ENCODE measurements around the gene ASPN. TPM values are rescaled to one million over a fixed set of nuclear protein-coding genes. Genes with fewer than 3 reads are reported as not detected.

Gene ASPN
- total and polyA plus RNA-seq, 7 experiments from 2014 or later = not detected

DNA sequence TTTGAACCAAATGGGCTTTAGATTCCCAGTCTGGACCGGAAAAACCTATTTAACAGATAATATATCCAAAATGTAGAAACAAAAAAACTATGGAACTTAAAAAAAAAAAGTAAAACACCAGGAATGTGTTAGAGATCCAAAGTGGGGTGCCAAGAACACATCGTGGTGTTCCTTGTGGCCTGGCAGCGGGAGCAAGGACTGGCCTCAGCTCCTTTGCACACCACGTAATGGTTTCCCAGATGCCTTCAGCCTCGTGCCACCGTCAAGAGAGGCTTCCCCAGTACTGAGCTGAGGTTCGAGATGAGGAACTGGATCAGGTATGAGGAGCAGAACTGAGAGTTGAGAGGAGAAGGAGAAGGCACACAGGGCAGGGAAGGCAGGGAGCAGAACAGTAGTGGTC is 3.5 kb downstream of the ASPN start:
- Histone ChIP-seq H3K4me3 (ENCODE audit: low read length) (no peak overlapping the region), H3K9me3 (ENCODE audit: control insufficient read depth in 2 of 3, low read length in 3 of 3) (no peaks in the 10 kb centered on the region), H3K4me1 (ENCODE audit: control insufficient read depth in 2 of 2, insufficient read depth in 2 of 2, low read length in 2 of 2) (no peaks in the 10 kb centered on the region), H3K27me3 (ENCODE audit: control insufficient read depth in 2 of 2, insufficient read depth in 2 of 2, low read length in 2 of 2) (no peaks in the 10 kb centered on the region), H3K36me3 (ENCODE audit: control insufficient read depth in 2 of 3, insufficient read depth in 3 of 3, low read length in 3 of 3) (no peaks in the 10 kb centered on the region), H3K27ac (ENCODE audit: low read depth, low read length) (no peak overlapping the region)
- intact Hi-C loops (cut with micrococcal nuclease) = no loop called here
- ChIA-PET POLR2A (no interaction called here), CTCF (no interaction called here)
- no peak overlapping the region for H3K27ac Mint-ChIP-seq
- H3K4me3 Mint-ChIP-seq = no peak overlapping the region
- H3K36me3 Mint-ChIP-seq = no peaks in the 10 kb centered on the region
- ATAC-seq (no peak), DNase-seq (no peak)
- no peaks in the 10 kb centered on the region for H3K27me3 Mint-ChIP-seq
- peaks cover 0 to 5% (median 0%) of the 10 kb centered on the region in 7 donors for H3K4me1 Mint-ChIP-seq
- no peaks in the 10 kb centered on the region for H3K9me3 Mint-ChIP-seq

- Mint-ChIP-seq H3K36me3 (no peaks in the 10 kb centered on the region), H3K27ac (no peak overlapping the region), H3K4me1 (peaks cover 0 to 5% (median 0%) of the 10 kb centered on the region in 7 donors), H3K27me3 (no peaks in the 10 kb centered on the region), H3K9me3 (no peaks in the 10 kb centered on the region), H3K4me3 (no peak overlapping the region)
- DNase-seq (no peak), ATAC-seq (no peak)
- Histone ChIP-seq H3K27ac (ENCODE audit: low read depth, low read length) (no peak overlapping the region), H3K36me3 (ENCODE audit: control insufficient read depth in 2 of 3, insufficient read depth in 3 of 3, low read length in 3 of 3) (no peaks in the 10 kb centered on the region), H3K4me3 (ENCODE audit: low read length) (no peak overlapping the region), H3K4me1 (ENCODE audit: control insufficient read depth in 2 of 2, insufficient read depth in 2 of 2, low read length in 2 of 2) (no peaks in the 10 kb centered on the region), H3K27me3 (ENCODE audit: control insufficient read depth in 2 of 2, insufficient read depth in 2 of 2, low read length in 2 of 2) (no peaks in the 10 kb centered on the region), H3K9me3 (ENCODE audit: control insufficient read depth in 2 of 3, low read length in 3 of 3) (no peaks in the 10 kb centered on the region)
- intact Hi-C loops (cut with micrococcal nuclease) = no loop called here
- POLR2A ChIA-PET = no interaction called here
- CTCF ChIA-PET = no interaction called here
Measured at GRCh38 chr9:92476962-92477361, 5.3 kb downstream of the ASPN start.

DNA sequence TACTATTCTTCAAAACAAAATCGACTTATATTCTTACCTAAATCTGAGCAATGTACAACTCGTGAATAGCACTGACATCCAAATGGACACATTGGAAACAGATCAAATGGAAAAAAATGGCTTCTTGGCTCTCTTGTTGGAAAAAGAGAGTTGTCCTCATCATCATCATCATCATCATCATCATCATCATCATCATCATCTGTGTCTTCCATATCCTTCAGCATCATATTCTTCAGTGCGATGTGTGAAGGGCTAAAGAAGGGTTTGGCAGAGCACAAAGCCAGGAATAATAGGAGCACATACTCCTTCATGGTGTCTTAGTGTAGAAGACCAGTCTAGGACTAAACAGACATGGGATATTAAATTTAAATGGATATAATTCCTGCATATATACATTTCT is 7.7 kb downstream of the ASPN start:
- no peak overlapping the region for H3K4me3 ChIP-seq (ENCODE audit: low read length)
- Mint-ChIP-seq H3K36me3 (no peaks in the 10 kb centered on the region), H3K9me3 (no peaks in the 10 kb centered on the region), H3K27ac (no peak overlapping the region), H3K27me3 (no peaks in the 10 kb centered on the region), H3K4me3 (no peak overlapping the region), H3K4me1 (no peaks in the 10 kb centered on the region)
- ATAC-seq = no peak
- ChIA-PET CTCF (no interaction called here), POLR2A (no interaction called here)
- no peak for DNase-seq
- H3K4me1 ChIP-seq (ENCODE audit: control insufficient read depth in 2 of 2, insufficient read depth in 2 of 2, low read length in 2 of 2) = no peaks in the 10 kb centered on the region
- intact Hi-C loops (cut with micrococcal nuclease) = no loop called here
- no peaks in the 10 kb centered on the region for H3K27me3 ChIP-seq (ENCODE audit: control insufficient read depth in 2 of 2, insufficient read depth in 2 of 2, low read length in 2 of 2)
- H3K27ac ChIP-seq (ENCODE audit: low read depth, low read length) = no peak overlapping the region
- no peaks in the 10 kb centered on the region for H3K36me3 ChIP-seq (ENCODE audit: control insufficient read depth in 2 of 3, insufficient read depth in 3 of 3, low read length in 3 of 3)
- no peaks in the 10 kb centered on the region for H3K9me3 ChIP-seq (ENCODE audit: control insufficient read depth in 2 of 3, low read length in 3 of 3)

DNA sequence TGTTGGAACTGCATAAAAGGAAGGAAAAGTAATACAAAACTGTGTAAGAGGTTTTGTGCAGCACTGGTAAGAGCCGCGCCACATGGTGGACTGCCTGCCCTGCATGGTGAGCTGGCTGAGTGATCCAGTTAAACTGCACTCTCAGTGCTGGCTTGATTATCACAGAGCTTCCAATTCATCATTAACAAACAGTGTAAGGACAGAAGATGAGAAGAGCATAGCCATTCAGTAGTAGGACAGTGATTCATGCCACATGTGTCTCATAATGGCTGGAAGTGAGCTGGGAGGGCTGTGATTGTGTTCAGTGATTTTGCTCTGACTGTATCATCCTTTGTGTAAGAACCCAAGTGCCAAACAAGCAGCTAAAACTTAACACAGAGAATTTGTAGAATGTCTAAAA is 14.1 kb downstream of the ASPN start:
- H3K27ac Mint-ChIP-seq = no peak overlapping the region
- Histone ChIP-seq H3K27ac (ENCODE audit: low read depth, low read length) (no peak overlapping the region), H3K4me1 (ENCODE audit: control insufficient read depth in 2 of 2, insufficient read depth in 2 of 2, low read length in 2 of 2) (no peaks in the 10 kb centered on the region), H3K4me3 (ENCODE audit: low read length) (no peak overlapping the region), H3K36me3 (ENCODE audit: control insufficient read depth in 2 of 3, insufficient read depth in 3 of 3, low read length in 3 of 3) (no peaks in the 10 kb centered on the region), H3K27me3 (ENCODE audit: control insufficient read depth in 2 of 2, insufficient read depth in 2 of 2, low read length in 2 of 2) (no peaks in the 10 kb centered on the region), H3K9me3 (ENCODE audit: control insufficient read depth in 2 of 3, low read length in 3 of 3) (no peaks in the 10 kb centered on the region)
- CTCF ChIA-PET = no interaction called here
- H3K4me1 Mint-ChIP-seq = no peaks in the 10 kb centered on the region
- H3K27me3 Mint-ChIP-seq = no peaks in the 10 kb centered on the region
- no peaks in the 10 kb centered on the region for H3K9me3 Mint-ChIP-seq
- DNase-seq (no peak), ATAC-seq (no peak)
- intact Hi-C loops (cut with micrococcal nuclease) = no loop called here
- no peak overlapping the region for H3K4me3 Mint-ChIP-seq
- no peaks in the 10 kb centered on the region for H3K36me3 Mint-ChIP-seq
- POLR2A ChIA-PET = no interaction called here

GRCh38 chr9:92467511-92467910 is 14.8 kb downstream of the ASPN start:
- Histone ChIP-seq H3K4me1 (ENCODE audit: control insufficient read depth in 2 of 2, insufficient read depth in 2 of 2, low read length in 2 of 2) (no peaks in the 10 kb centered on the region), H3K36me3 (ENCODE audit: control insufficient read depth in 2 of 3, insufficient read depth in 3 of 3, low read length in 3 of 3) (no peaks in the 10 kb centered on the region), H3K9me3 (ENCODE audit: control insufficient read depth in 2 of 3, low read length in 3 of 3) (no peaks in the 10 kb centered on the region), H3K27ac (ENCODE audit: low read depth, low read length) (no peak overlapping the region), H3K27me3 (ENCODE audit: control insufficient read depth in 2 of 2, insufficient read depth in 2 of 2, low read length in 2 of 2) (no peaks in the 10 kb centered on the region), H3K4me3 (ENCODE audit: low read length) (no peak overlapping the region)
- no peaks in the 10 kb centered on the region for H3K9me3 Mint-ChIP-seq
- H3K4me1 Mint-ChIP-seq = no peaks in the 10 kb centered on the region
- no peak overlapping the region for H3K27ac Mint-ChIP-seq
- no peaks in the 10 kb centered on the region for H3K36me3 Mint-ChIP-seq
- CTCF ChIA-PET = no interaction called here
- POLR2A ChIA-PET = no interaction called here
- ATAC-seq (no peak), DNase-seq (no peak)
- no peaks in the 10 kb centered on the region for H3K27me3 Mint-ChIP-seq
- intact Hi-C loops (cut with micrococcal nuclease) = no loop called here
- no peak overlapping the region for H3K4me3 Mint-ChIP-seq

GRCh38 chr9:92467041-92467440 is 15.3 kb downstream of the ASPN start:
- intact Hi-C loops (cut with micrococcal nuclease) = no loop called here

GRCh38 chr9:92463984-92464383 is 18.3 kb downstream of the ASPN start:
- intact Hi-C loops (cut with micrococcal nuclease) = no loop called here
- no peaks in the 10 kb centered on the region for H3K27me3 ChIP-seq (ENCODE audit: control insufficient read depth in 2 of 2, insufficient read depth in 2 of 2, low read length in 2 of 2)
- ChIA-PET CTCF (no interaction called here), POLR2A (no interaction called here)
- no peak overlapping the region for H3K4me3 ChIP-seq (ENCODE audit: low read length)
- H3K36me3 ChIP-seq (ENCODE audit: control insufficient read depth in 2 of 3, insufficient read depth in 3 of 3, low read length in 3 of 3) = no peaks in the 10 kb centered on the region
- H3K9me3 ChIP-seq (ENCODE audit: control insufficient read depth in 2 of 3, low read length in 3 of 3) = no peaks in the 10 kb centered on the region
- Mint-ChIP-seq H3K4me3 (no peak overlapping the region), H3K27ac (no peak overlapping the region), H3K27me3 (no peaks in the 10 kb centered on the region), H3K4me1 (no peaks in the 10 kb centered on the region), H3K36me3 (no peaks in the 10 kb centered on the region), H3K9me3 (no peaks in the 10 kb centered on the region)
- no peak overlapping the region for H3K27ac ChIP-seq (ENCODE audit: low read depth, low read length)
- DNase-seq (no peak), ATAC-seq (no peak)
- H3K4me1 ChIP-seq (ENCODE audit: control insufficient read depth in 2 of 2, insufficient read depth in 2 of 2, low read length in 2 of 2) = no peaks in the 10 kb centered on the region

More at GRCh38 chr9:92467041-92467440, 15.3 kb downstream of the ASPN start:
- H3K27me3 ChIP-seq (ENCODE audit: control insufficient read depth in 2 of 2, insufficient read depth in 2 of 2, low read length in 2 of 2) = no peaks in the 10 kb centered on the region
- H3K4me3 Mint-ChIP-seq = no peak overlapping the region
- no peaks in the 10 kb centered on the region for H3K36me3 Mint-ChIP-seq
- DNase-seq = no peak
- no peaks in the 10 kb centered on the region for H3K27me3 Mint-ChIP-seq
- H3K4me1 Mint-ChIP-seq = no peaks in the 10 kb centered on the region
- POLR2A ChIA-PET = no interaction called here
- H3K4me3 ChIP-seq (ENCODE audit: low read length) = no peak overlapping the region
- H3K36me3 ChIP-seq (ENCODE audit: control insufficient read depth in 2 of 3, insufficient read depth in 3 of 3, low read length in 3 of 3) = no peaks in the 10 kb centered on the region
- H3K27ac Mint-ChIP-seq = no peak overlapping the region
- no peak overlapping the region for H3K27ac ChIP-seq (ENCODE audit: low read depth, low read length)
- no peaks in the 10 kb centered on the region for H3K4me1 ChIP-seq (ENCODE audit: control insufficient read depth in 2 of 2, insufficient read depth in 2 of 2, low read length in 2 of 2)
- CTCF ChIA-PET = no interaction called here
- no peaks in the 10 kb centered on the region for H3K9me3 ChIP-seq (ENCODE audit: control insufficient read depth in 2 of 3, low read length in 3 of 3)
- ATAC-seq = no peak
- H3K9me3 Mint-ChIP-seq = no peaks in the 10 kb centered on the region
